Osteoblast (primary cell): ENCODE data around the gene CC2D2B. TPM values are rescaled to one million over a fixed set of nuclear protein-coding genes. Genes with fewer than 3 reads are reported as not detected.

ENCODE experiments used
- DNase-seq: peaks from one replicate; pipeline ENCODE4 v3.0.0; 2011; ENCODE audit warnings: low spot score, mixed read lengths; ENCODE audit not compliant: insufficient read length; ENCODE audit errors: missing footprints
- H2AFZ ChIP-seq: 2 replicates; pipeline ENCODE4 v1.6.0; 2011; ENCODE audit warnings: mild to moderate bottlenecking, low read length
- H3K27ac ChIP-seq: 2 replicates; pipeline ENCODE4 v1.5.1; 2011; ENCODE audit warnings: mild to moderate bottlenecking, low read depth, low read length, moderate library complexity
- H3K27me3 ChIP-seq: 2 replicates; pipeline ENCODE4 v1.6.0; 2012; ENCODE audit warnings: mild to moderate bottlenecking, control low read depth, inconsistent platforms, low read length, moderate library complexity; ENCODE audit not compliant: insufficient read depth
- H3K36me3 ChIP-seq: 2 replicates; pipeline ENCODE4 v1.5.1; 2011; ENCODE audit warnings: mild to moderate bottlenecking, low read length, control low read depth, moderate library complexity; ENCODE audit not compliant: insufficient read depth
- H3K4me1 ChIP-seq: 2 replicates; pipeline ENCODE4 v1.5.1; 2011; ENCODE audit warnings: mild to moderate bottlenecking, low read length, control low read depth, moderate library complexity; ENCODE audit not compliant: insufficient read depth
- H3K4me2 ChIP-seq: 2 replicates; pipeline ENCODE4 v1.6.0; 2011; ENCODE audit warnings: mild to moderate bottlenecking, low read length; ENCODE audit not compliant: insufficient read depth
- H3K4me3 ChIP-seq: fragments of 200-600 bp; sonication (generic); 3 replicates; pipeline ENCODE4 v1.5.1; 2012; ENCODE audit warnings: mild to moderate bottlenecking, low read length, inconsistent platforms; ENCODE audit not compliant: insufficient read depth
- H3K79me2 ChIP-seq: 2 replicates; pipeline ENCODE4 v1.6.0; 2012; ENCODE audit warnings: mild to moderate bottlenecking, low read length, control low read depth, inconsistent platforms; ENCODE audit not compliant: insufficient read depth
- H3K9me3 ChIP-seq: 2 replicates; pipeline ENCODE4 v1.5.1; 2011; ENCODE audit warnings: low read depth, low read length, control low read depth
- H4K20me1 ChIP-seq: 2 replicates; pipeline ENCODE4 v1.6.0; 2012; ENCODE audit warnings: mild to moderate bottlenecking, low read length, control low read depth; ENCODE audit not compliant: insufficient read depth
- total RNA-seq: library from RNA; depleted of rRNA; stranded (reverse); fragments of >200 nt; gene quantifications from 2 replicates; pipeline ENCODE4 v1.2.3, GENCODE V29; 2012
- TF ChIP-seq, protein P1 (sequence below): IDR thresholded peaks from 2 replicates; pipeline ENCODE4 v1.5.1; 2011; ENCODE audit warnings: mild to moderate bottlenecking, low read depth, low read length, moderate library complexity; ENCODE audit errors: extremely low read depth

The CC2D2B gene
- total RNA-seq, 1 donor, result 0.36 TPM

DNA sequence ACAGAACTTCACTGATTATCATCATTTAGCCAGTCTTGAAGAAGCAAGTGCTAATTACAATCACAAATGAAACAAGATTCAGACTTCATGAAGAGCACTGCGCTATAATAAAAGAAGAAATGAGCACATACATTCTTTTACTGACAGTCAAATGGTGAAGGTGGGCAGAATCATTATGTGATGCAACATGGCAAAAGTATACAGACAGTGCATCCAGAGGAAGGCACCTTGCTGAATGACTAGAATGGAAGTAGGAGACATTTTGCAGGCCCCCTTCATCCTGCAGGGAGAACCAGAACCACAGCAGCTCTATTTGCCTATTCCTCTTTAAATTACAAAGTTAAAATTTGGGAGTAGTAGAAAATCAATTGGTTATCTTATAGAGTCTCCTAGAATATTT lies 31.0 kb upstream of the CC2D2B start:
- TF ChIP-seq, protein P1, sequence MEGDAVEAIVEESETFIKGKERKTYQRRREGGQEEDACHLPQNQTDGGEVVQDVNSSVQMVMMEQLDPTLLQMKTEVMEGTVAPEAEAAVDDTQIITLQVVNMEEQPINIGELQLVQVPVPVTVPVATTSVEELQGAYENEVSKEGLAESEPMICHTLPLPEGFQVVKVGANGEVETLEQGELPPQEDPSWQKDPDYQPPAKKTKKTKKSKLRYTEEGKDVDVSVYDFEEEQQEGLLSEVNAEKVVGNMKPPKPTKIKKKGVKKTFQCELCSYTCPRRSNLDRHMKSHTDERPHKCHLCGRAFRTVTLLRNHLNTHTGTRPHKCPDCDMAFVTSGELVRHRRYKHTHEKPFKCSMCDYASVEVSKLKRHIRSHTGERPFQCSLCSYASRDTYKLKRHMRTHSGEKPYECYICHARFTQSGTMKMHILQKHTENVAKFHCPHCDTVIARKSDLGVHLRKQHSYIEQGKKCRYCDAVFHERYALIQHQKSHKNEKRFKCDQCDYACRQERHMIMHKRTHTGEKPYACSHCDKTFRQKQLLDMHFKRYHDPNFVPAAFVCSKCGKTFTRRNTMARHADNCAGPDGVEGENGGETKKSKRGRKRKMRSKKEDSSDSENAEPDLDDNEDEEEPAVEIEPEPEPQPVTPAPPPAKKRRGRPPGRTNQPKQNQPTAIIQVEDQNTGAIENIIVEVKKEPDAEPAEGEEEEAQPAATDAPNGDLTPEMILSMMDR, result no peak
- Histone ChIP-seq H3K4me2 (no peak overlapping the region), H3K36me3 (no peaks in the 10 kb centered on the region), H3K27ac (no peak overlapping the region), H3K79me2 (no peaks in the 10 kb centered on the region), H2AFZ (no peak overlapping the region), H4K20me1 (no peaks in the 10 kb centered on the region), H3K4me3 (no peak overlapping the region), H3K27me3 (no peaks in the 10 kb centered on the region), H3K4me1 (no peaks in the 10 kb centered on the region), H3K9me3 (no peaks in the 10 kb centered on the region)
- no peak for DNase-seq

DNA sequence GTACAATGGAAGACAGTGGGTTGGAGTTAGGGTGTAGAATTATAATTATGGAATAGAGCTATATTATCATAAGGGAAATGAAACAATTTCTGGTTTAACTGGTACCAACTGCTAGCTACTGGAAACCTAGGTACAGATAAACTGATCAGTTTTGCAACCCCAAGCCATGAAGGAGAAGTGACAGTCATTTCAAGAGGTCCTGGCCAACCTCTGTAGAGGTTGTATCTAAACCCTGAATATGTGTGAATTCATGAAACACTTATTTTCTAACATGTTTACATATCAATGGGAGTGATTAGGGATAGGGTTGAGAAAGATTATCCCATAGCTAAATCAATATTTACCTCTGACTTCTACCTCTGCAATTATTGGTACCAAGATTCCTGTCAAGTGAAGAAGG lies 29.9 kb upstream of the CC2D2B start:
- TF ChIP-seq, protein P1, result no peak
- Histone ChIP-seq H3K36me3 (no peaks in the 10 kb centered on the region), H4K20me1 (no peaks in the 10 kb centered on the region), H3K27ac (no peak overlapping the region), H3K27me3 (no peaks in the 10 kb centered on the region), H3K79me2 (no peaks in the 10 kb centered on the region), H2AFZ (no peak overlapping the region), H3K4me1 (no peaks in the 10 kb centered on the region), H3K4me3 (no peak overlapping the region), H3K9me3 (no peaks in the 10 kb centered on the region), H3K4me2 (no peak overlapping the region)
- DNase-seq, result no peak

DNA sequence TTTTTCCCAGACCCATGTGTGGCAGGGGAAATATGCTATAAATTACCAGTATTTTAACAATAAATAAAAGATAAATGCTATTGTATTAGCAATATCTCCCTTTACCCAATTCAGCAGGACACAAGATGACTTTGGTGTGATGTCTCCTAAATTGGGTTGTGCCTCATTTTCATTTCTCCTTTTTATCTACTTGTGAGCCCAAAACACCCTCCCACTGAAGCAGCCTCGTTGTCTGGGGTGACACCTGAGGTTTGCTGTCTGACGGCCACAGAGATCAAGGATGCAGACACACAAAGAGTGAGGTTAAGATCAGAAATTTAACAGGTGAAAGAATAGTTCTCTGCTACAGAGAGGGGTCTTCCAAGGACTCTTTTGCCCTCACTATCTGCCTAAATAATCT lies 27.1 kb upstream of the CC2D2B start:
- Histone ChIP-seq H3K27me3 (no peaks in the 10 kb centered on the region), H4K20me1 (no peaks in the 10 kb centered on the region), H3K9me3 (no peaks in the 10 kb centered on the region), H3K27ac (no peak overlapping the region), H3K4me1 (no peaks in the 10 kb centered on the region), H3K4me3 (no peak overlapping the region), H2AFZ (no peak overlapping the region), H3K79me2 (no peaks in the 10 kb centered on the region), H3K4me2 (no peak overlapping the region), H3K36me3 (no peaks in the 10 kb centered on the region)
- DNase-seq, result no peak
- TF ChIP-seq, protein P1, result no peak

DNA sequence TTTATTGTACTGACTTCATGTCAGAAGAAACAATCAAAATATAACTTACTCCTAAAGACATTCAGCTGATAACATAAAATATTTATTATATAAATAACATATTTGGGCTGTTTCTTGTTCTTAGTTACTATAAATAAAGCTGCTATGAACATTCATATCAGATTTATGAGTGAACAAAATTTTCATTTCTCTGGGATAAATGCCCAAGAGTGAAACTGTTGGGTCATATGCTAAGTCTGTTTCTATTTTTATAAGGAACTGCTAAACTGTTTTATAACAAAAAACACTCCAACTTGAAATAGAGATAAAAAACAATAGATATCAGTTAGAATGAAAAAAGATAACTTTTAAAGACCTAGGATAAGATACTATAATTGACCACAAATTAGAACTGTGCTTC lies 26.5 kb upstream of the CC2D2B start:
- Histone ChIP-seq H3K9me3 (no peaks in the 10 kb centered on the region), H3K27ac (no peak overlapping the region), H3K4me1 (no peaks in the 10 kb centered on the region), H3K79me2 (no peaks in the 10 kb centered on the region), H3K4me3 (no peak overlapping the region), H3K36me3 (no peaks in the 10 kb centered on the region), H2AFZ (no peak overlapping the region), H4K20me1 (no peaks in the 10 kb centered on the region), H3K27me3 (no peaks in the 10 kb centered on the region), H3K4me2 (no peak overlapping the region)
- no peak for DNase-seq
- TF ChIP-seq, protein P1, result no peak
